AG04449 (cell line): Measurements from ENCODE around the gene RAB37.

Experiments used
- CTCF ChIA-PET: fragments of 350-600 bp; formaldehyde crosslinking; extraction: SDS; loops from one replicate; lab custom pipeline; 2021; ENCODE audit warnings: antibody characterized with exemption; lab: Yijun Ruan, JAX
- POLR2A ChIA-PET: fragments of 400-600, 350-600 bp; formaldehyde crosslinking; extraction: SDS; loops from one replicate; lab custom pipeline; 2020; ENCODE audit warnings: antibody characterized with exemption, inconsistent platforms; lab: Yijun Ruan, JAX
- DNase-seq: peaks from one replicate; pipeline ENCODE4 v3.0.0-alpha.2; 2010; ENCODE audit warnings: low read depth, low spot score
- H3K4me3 ChIP-seq: 2 replicates; pipeline ENCODE4 v1.5.1; 2011; ENCODE audit warnings: low read depth, mild to moderate bottlenecking, control low read depth, low read length
- TF ChIP-seq, protein P1 (sequence below): IDR thresholded peaks from one replicate; pipeline ENCODE4 v1.5.1; 2011; ENCODE audit warnings: mild to moderate bottlenecking, moderate library complexity, low read length, control low read depth, inconsistent platforms; ENCODE audit not compliant: insufficient read depth; ENCODE audit errors: missing control alignments

RAB37 gene

DNA sequence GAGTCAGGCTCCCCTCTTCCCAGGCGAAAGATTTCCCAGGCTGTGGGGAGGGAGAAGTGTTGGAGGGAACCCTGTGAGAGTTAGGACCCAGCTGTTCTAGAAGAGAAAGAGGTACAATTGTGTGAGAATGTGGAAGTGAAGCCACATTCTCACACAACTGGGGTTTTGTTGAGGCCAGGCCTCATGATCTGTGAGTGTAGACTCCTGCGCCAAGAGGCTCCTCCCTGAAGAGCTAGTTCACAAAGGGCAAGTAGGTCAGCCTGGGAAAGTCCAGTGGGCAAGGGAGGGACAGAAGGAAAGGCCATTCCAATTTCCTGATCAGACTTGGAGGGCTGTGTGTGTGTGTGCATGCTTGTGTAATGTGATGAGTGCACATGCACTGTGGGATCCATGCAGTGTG is 39.5 kb upstream of the RAB37 start:
- H3K4me3 ChIP-seq = no peak overlapping the region
- POLR2A ChIA-PET = no interaction called here
- no peak for DNase-seq
- CTCF ChIA-PET = no interaction called here
- TF ChIP-seq, protein P1, sequence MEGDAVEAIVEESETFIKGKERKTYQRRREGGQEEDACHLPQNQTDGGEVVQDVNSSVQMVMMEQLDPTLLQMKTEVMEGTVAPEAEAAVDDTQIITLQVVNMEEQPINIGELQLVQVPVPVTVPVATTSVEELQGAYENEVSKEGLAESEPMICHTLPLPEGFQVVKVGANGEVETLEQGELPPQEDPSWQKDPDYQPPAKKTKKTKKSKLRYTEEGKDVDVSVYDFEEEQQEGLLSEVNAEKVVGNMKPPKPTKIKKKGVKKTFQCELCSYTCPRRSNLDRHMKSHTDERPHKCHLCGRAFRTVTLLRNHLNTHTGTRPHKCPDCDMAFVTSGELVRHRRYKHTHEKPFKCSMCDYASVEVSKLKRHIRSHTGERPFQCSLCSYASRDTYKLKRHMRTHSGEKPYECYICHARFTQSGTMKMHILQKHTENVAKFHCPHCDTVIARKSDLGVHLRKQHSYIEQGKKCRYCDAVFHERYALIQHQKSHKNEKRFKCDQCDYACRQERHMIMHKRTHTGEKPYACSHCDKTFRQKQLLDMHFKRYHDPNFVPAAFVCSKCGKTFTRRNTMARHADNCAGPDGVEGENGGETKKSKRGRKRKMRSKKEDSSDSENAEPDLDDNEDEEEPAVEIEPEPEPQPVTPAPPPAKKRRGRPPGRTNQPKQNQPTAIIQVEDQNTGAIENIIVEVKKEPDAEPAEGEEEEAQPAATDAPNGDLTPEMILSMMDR = no peak

DNA sequence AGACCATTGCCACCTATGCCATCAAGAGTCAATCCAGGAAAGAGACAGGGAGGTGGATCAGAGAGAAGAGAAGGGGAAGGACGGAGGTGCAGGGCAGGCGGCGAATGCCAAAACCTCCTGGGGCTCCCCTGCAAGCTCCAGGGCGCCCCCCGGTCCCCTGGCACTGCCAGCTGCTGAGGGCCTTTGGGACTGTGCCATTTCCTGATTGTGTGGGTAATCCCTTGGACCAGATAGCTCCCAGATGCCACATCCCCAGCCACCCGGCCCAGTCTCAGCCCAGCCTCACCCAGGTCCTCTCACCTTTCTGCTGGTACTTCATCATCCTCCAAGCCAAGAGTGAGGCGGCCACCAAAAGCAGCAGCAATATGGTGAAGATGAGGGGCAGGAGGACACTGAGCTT is 39.0 kb upstream of the RAB37 start:
- TF ChIP-seq, protein P1 = no peak
- DNase-seq = no peak
- ChIA-PET POLR2A (no interaction called here), CTCF (no interaction called here)
- H3K4me3 ChIP-seq = no peak overlapping the region

DNA sequence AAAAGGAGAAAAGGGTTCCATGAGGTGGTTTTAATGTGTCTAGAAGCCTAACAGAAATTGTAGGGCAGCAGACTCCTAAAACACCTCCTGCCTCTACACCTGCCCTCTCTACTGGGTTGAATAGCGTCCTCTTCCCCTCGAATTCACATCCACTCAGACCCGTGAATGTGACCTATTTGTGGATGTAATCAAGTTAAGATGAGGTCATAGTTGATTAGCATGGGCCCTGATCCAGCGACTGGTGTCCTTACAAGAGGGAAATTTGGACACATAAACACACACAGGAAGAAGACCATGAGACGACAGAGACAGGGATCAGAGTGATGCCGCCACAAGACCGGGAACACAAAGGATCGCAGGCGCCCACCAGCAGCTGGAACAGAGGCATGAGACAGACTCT is 37.8 kb upstream of the RAB37 start:
- TF ChIP-seq, protein P1 = no peak
- no peak overlapping the region for H3K4me3 ChIP-seq
- no peak for DNase-seq
- POLR2A ChIA-PET = no interaction called here
- CTCF ChIA-PET = no interaction called here

DNA sequence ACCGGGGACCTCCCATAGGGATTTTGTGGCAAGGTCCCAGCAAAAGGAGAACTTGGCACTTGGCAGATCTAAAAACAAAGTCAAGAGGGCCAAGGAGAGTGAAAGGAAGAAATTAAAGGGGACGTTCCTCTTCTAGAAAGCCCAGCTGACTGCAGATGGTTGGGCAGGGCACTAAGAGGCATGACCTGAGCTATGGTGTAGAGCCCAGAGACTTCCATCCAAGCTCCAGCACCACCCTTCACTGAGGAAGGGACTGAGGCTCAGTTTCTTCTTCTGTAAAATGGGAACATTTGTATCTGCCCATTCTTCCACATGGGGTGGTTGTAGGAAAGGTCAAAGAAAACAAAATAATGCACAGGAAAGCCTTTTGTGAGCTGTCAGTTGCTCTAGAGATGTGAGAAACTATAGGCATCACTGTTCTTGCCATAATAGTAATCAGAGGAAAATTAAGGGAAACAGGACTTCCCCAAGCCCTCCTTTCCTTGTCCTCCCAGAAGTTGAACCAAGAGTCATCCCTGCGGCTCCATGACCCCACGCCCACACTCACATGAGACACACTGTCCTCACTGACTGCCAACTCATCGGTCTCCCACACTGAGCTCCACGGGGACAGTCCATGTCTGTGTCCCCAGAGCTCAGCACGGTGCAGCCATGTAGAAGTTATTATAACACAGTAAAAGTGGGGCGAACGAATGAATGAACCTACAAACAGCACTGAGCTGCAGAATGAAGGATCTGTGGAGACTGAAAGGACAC is 34.8 kb upstream of the RAB37 start:
- no peak overlapping the region for H3K4me3 ChIP-seq
- ChIA-PET CTCF (no interaction called here), POLR2A (no interaction called here)
- DNase-seq = no peak
- TF ChIP-seq, protein P1 = no peak

DNA sequence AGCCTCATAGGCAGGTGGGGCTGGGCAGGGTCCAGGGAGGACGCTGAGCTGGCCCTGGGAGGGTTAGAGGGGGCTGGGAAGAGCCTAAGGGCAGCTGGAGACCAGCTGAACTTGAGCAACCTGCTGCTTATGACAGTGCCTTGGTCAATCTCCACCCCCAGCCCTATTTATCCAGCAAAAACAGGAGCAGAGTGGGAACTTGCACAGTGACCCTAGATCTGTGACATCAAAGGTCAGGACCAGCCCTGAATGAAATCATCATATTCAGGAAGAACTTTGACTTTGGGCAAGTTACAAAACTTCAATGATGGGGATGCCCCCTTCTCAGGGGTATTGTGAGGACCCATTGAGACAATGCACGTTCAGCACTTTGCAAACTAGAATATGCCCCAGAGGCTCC is 33.7 kb upstream of the RAB37 start:
- ChIA-PET CTCF (no interaction called here), POLR2A (no interaction called here)
- no peak overlapping the region for H3K4me3 ChIP-seq
- TF ChIP-seq, protein P1 = no peak
- no peak for DNase-seq

DNA sequence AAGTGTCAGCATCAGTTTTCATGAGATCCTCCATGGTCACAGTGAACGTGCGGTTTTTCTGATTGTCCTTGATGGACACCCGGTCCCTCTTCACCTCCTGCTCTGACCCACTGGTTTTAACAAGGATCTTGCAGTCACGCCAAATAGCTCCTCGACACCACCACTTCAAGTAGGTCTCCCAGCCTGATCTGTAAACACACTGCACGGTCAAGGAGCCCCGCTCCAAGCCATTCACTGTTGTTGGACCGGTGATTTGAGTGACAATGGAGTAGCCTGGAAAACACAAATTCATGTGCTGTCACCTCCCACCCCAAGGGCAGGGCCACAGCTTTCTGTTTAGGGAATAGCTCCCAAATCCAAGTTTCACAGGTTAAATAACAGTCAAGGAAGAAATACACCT is 32.5 kb upstream of the RAB37 start:
- no peak for DNase-seq
- H3K4me3 ChIP-seq = no peak overlapping the region
- ChIA-PET CTCF (no interaction called here), POLR2A (no interaction called here)
- TF ChIP-seq, protein P1 = no peak
